ENCODE measurements around the gene CRACDL.
A peak's percentile ranks its signal among the peaks of the same experiment; 100 is the strongest.

The CRACDL gene

DNA sequence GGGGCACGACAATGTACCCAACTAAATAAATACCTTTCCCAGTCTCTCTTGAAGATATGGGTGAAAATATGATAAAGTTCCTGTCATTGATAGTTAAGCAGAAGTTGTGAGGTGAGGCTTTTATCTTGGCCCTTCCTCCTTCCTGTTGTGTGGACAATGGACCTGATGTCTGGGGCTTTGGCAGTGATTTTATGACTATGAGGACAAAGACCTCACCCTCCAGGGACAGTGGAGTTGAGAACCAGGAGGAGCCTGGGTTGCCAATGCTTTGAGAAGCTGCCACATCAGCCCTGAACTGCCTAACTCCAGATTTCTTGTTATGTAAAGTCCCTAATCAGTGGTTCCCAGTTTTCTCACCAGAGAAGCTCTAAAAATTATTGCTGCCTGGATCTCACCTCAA lies 184.3 kb downstream of the CRACDL start:
- DNase-seq: no peak
- no CpG with 5 or more reads among the region's 1 CpG for WGBS (ENCODE audit: extremely low coverage, insufficient coverage, insufficient read length)
- Histone ChIP-seq H3K4me1 (ENCODE audit: control insufficient read depth in 1 of 2, insufficient read depth in 2 of 2, low read length in 2 of 2) (no peaks in the 10 kb centered on the region), H3K18ac (ENCODE audit: low read length) (no peak overlapping the region), H3K9ac (ENCODE audit: low read length) (no peak overlapping the region), H2AFZ (ENCODE audit: insufficient read depth, low read length, poor library complexity) (no peak overlapping the region), H4K12ac (ENCODE audit: low read depth, low read length) (no peak overlapping the region), H3K4me2 (ENCODE audit: low read length) (no peak overlapping the region), H3K36me3 (ENCODE audit: control insufficient read depth in 1 of 2, insufficient read depth in 2 of 2, low read length in 2 of 2) (no peaks in the 10 kb centered on the region), H3K23ac (ENCODE audit: low read length) (no peak overlapping the region), H2BK12ac (ENCODE audit: low read length) (no peak overlapping the region), H3K4me3 (ENCODE audit: low read depth, low read length) (no peak overlapping the region), H2AK5ac (ENCODE audit: low read length) (no peak overlapping the region), H4K8ac (ENCODE audit: low read depth, low read length) (no peak overlapping the region), H3K14ac (ENCODE audit: low read length) (no peak overlapping the region), H3K27me3 (ENCODE audit: insufficient read depth, low read length) (no peaks in the 10 kb centered on the region), H3K79me2 (ENCODE audit: control insufficient read depth, insufficient read depth, low read length, poor library complexity) (no peaks in the 10 kb centered on the region), H2BK120ac (ENCODE audit: insufficient read depth, low read length, poor library complexity) (no peak overlapping the region), H3K27ac (ENCODE audit: low read depth, low read length) (no peak overlapping the region), H3K4ac (ENCODE audit: low read depth, low read length) (no peak overlapping the region), H3K9me3 (ENCODE audit: insufficient read depth, low read depth, low read length) (no peaks in the 10 kb centered on the region), H3K79me1 (ENCODE audit: low read length) (no peaks in the 10 kb centered on the region), H4K91ac (ENCODE audit: low read depth, low read length) (no peak overlapping the region), H2BK5ac (ENCODE audit: low read depth, low read length, poor library complexity) (no peak overlapping the region)

DNA sequence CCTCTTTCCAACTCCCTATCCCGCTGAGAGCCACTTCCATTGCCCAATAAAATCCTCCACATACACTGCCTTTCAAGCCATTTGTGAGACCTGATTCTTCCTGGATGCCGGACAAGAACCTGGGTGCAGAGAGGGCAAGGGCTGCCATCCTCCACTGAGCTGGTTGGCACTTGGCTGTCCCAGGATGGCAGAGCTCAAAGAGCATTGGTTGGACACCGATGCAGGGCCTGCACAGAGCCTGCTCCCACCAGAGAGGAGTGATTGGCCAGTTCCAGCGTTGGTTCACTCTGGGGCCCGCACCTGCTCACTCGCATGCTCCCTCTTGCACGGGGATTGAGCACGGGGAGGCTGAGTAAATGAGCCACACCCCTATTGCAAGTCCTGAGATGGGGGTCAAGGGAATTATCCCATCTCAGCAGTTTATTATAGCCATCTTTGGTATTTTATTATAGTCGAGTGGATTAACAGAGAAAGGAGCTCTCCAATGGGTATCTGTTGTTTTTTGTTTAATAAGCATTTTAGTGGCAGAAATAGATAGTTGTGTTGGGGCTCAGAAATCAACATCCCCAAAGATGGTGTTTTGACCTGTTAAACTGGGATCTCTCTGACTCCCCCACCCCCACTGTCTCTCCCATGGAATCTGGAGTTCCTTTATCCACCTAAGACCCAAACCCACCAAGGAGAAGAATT lies 185.3 kb downstream of the CRACDL start:
- Histone ChIP-seq H3K4me2 (ENCODE audit: low read length) (no peak overlapping the region), H3K4me1 (ENCODE audit: control insufficient read depth in 1 of 2, insufficient read depth in 2 of 2, low read length in 2 of 2) (no peaks in the 10 kb centered on the region), H4K91ac (ENCODE audit: low read depth, low read length) (no peak overlapping the region), H3K9me3 (ENCODE audit: insufficient read depth, low read depth, low read length) (no peaks in the 10 kb centered on the region), H3K79me2 (ENCODE audit: control insufficient read depth, insufficient read depth, low read length, poor library complexity) (no peaks in the 10 kb centered on the region), H3K27me3 (ENCODE audit: insufficient read depth, low read length) (no peaks in the 10 kb centered on the region), H3K18ac (ENCODE audit: low read length) (no peak overlapping the region), H2AK5ac (ENCODE audit: low read length) (no peak overlapping the region), H2BK120ac (ENCODE audit: insufficient read depth, low read length, poor library complexity) (no peak overlapping the region), H3K4me3 (ENCODE audit: low read depth, low read length) (no peak overlapping the region), H3K36me3 (ENCODE audit: control insufficient read depth in 1 of 2, insufficient read depth in 2 of 2, low read length in 2 of 2) (no peaks in the 10 kb centered on the region), H4K8ac (ENCODE audit: low read depth, low read length) (no peak overlapping the region), H3K27ac (ENCODE audit: low read depth, low read length) (no peak overlapping the region), H3K4ac (ENCODE audit: low read depth, low read length) (no peak overlapping the region), H2AFZ (ENCODE audit: insufficient read depth, low read length, poor library complexity) (no peak overlapping the region), H3K23ac (ENCODE audit: low read length) (no peak overlapping the region), H3K9ac (ENCODE audit: low read length) (no peak overlapping the region), H2BK12ac (ENCODE audit: low read length) (no peak overlapping the region), H4K12ac (ENCODE audit: low read depth, low read length) (no peak overlapping the region), H3K14ac (ENCODE audit: low read length) (no peak overlapping the region), H3K79me1 (ENCODE audit: low read length) (no peaks in the 10 kb centered on the region), H2BK5ac (ENCODE audit: low read depth, low read length, poor library complexity) (no peak overlapping the region)
- no peak for DNase-seq
- no CpG with 5 or more reads among the region's 9 CpGs for WGBS (ENCODE audit: extremely low coverage, insufficient coverage, insufficient read length)

- no peak overlapping the region for H3K27ac ChIP-seq (ENCODE audit: low read depth, low read length)
- H4K8ac ChIP-seq (ENCODE audit: low read depth, low read length): no peak overlapping the region
- H3K36me3 ChIP-seq (ENCODE audit: control insufficient read depth in 1 of 2, insufficient read depth in 2 of 2, low read length in 2 of 2): no peaks in the 10 kb centered on the region
- no peak overlapping the region for H2AFZ ChIP-seq (ENCODE audit: insufficient read depth, low read length, poor library complexity)
- H3K18ac ChIP-seq (ENCODE audit: low read length): no peak overlapping the region
- no peak overlapping the region for H2BK5ac ChIP-seq (ENCODE audit: low read depth, low read length, poor library complexity)
- H3K79me2 ChIP-seq (ENCODE audit: control insufficient read depth, insufficient read depth, low read length, poor library complexity): no peaks in the 10 kb centered on the region
- H2BK120ac ChIP-seq (ENCODE audit: insufficient read depth, low read length, poor library complexity): no peak overlapping the region
- H4K91ac ChIP-seq (ENCODE audit: low read depth, low read length): no peak overlapping the region
- no peak overlapping the region for H3K4me2 ChIP-seq (ENCODE audit: low read length)
- H3K4ac ChIP-seq (ENCODE audit: low read depth, low read length): no peak overlapping the region
- no peaks in the 10 kb centered on the region for H3K79me1 ChIP-seq (ENCODE audit: low read length)
- DNase-seq: peak in 1 of 2 donors; percentile 35
- H3K23ac ChIP-seq (ENCODE audit: low read length): no peak overlapping the region
- no peaks in the 10 kb centered on the region for H3K4me1 ChIP-seq (ENCODE audit: control insufficient read depth in 1 of 2, insufficient read depth in 2 of 2, low read length in 2 of 2)
- H3K9me3 ChIP-seq (ENCODE audit: insufficient read depth, low read depth, low read length): peaks cover 2% of the 10 kb centered on the region
- H3K14ac ChIP-seq (ENCODE audit: low read length): no peak overlapping the region
- H2AK5ac ChIP-seq (ENCODE audit: low read length): no peak overlapping the region
- no peaks in the 10 kb centered on the region for H3K27me3 ChIP-seq (ENCODE audit: insufficient read depth, low read length)
- no peak overlapping the region for H2BK12ac ChIP-seq (ENCODE audit: low read length)
- H4K12ac ChIP-seq (ENCODE audit: low read depth, low read length): no peak overlapping the region
- no peak overlapping the region for H3K4me3 ChIP-seq (ENCODE audit: low read depth, low read length)
- H3K9ac ChIP-seq (ENCODE audit: low read length): no peak overlapping the region
These were observed 187.0 kb downstream of the CRACDL start for GRCh38 chr2:98749066-98749450.

- H3K79me2 ChIP-seq (ENCODE audit: control insufficient read depth, insufficient read depth, low read length, poor library complexity): no peaks in the 10 kb centered on the region
- no peak for DNase-seq
- H4K8ac ChIP-seq (ENCODE audit: low read depth, low read length): no peak overlapping the region
- H4K12ac ChIP-seq (ENCODE audit: low read depth, low read length): no peak overlapping the region
- H3K4me3 ChIP-seq (ENCODE audit: low read depth, low read length): no peak overlapping the region
- no peak overlapping the region for H3K27ac ChIP-seq (ENCODE audit: low read depth, low read length)
- no peak overlapping the region for H3K14ac ChIP-seq (ENCODE audit: low read length)
- H3K36me3 ChIP-seq (ENCODE audit: control insufficient read depth in 1 of 2, insufficient read depth in 2 of 2, low read length in 2 of 2): no peaks in the 10 kb centered on the region
- no peak overlapping the region for H3K18ac ChIP-seq (ENCODE audit: low read length)
- no peak overlapping the region for H3K4ac ChIP-seq (ENCODE audit: low read depth, low read length)
- no peak overlapping the region for H2AK5ac ChIP-seq (ENCODE audit: low read length)
- H2BK12ac ChIP-seq (ENCODE audit: low read length): no peak overlapping the region
- H3K4me2 ChIP-seq (ENCODE audit: low read length): no peak overlapping the region
- no peak overlapping the region for H4K91ac ChIP-seq (ENCODE audit: low read depth, low read length)
- H3K4me1 ChIP-seq (ENCODE audit: control insufficient read depth in 1 of 2, insufficient read depth in 2 of 2, low read length in 2 of 2): no peaks in the 10 kb centered on the region
- no peaks in the 10 kb centered on the region for H3K27me3 ChIP-seq (ENCODE audit: insufficient read depth, low read length)
- H3K9me3 ChIP-seq (ENCODE audit: insufficient read depth, low read depth, low read length): peaks cover 2% of the 10 kb centered on the region
- WGBS (ENCODE audit: extremely low coverage, insufficient coverage, insufficient read length): no CpG with 5 or more reads among the region's 13 CpGs
- H2AFZ ChIP-seq (ENCODE audit: insufficient read depth, low read length, poor library complexity): no peak overlapping the region
- no peak overlapping the region for H3K9ac ChIP-seq (ENCODE audit: low read length)
- H3K23ac ChIP-seq (ENCODE audit: low read length): no peak overlapping the region
- no peaks in the 10 kb centered on the region for H3K79me1 ChIP-seq (ENCODE audit: low read length)
- no peak overlapping the region for H2BK120ac ChIP-seq (ENCODE audit: insufficient read depth, low read length, poor library complexity)
- H2BK5ac ChIP-seq (ENCODE audit: low read depth, low read length, poor library complexity): no peak overlapping the region
These were observed 187.5 kb downstream of the CRACDL start for GRCh38 chr2:98748292-98749065.
